Measurements from ENCODE around the gene QARS1.

DNA sequence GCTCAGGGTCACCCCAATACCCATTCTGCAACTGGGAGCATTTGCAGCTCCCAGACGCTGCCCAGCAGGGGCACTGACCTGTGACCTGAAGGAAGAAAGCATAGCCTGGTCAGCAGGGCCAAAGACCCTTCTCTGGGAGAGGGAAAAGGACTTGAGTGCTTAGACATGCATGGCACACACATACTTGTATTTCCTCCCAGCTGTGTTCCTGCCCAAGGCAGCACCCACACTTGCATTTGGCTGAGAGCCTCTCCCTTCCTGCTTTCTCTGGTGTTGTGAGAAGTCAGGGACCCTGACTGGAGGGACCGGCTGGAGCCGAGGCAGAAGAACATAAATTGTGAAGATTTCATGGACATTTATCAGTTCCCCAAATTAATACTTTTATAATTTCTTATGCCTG, 35.5 kb upstream of the QARS1 start:
- TF ChIP-seq EZH2phosphoT487 (IDR thresholded peaks at IDR 0.05; ENCODE audit: insufficient read depth, low read depth) = no peak
- no peak for TF ChIP-seq EZH2 (IDR thresholded peaks at IDR 0.05; ENCODE audit: insufficient read depth, poor library complexity, severe bottlenecking)
